ENCODE results near the gene PSMB5.

The PSMB5 gene

DNA sequence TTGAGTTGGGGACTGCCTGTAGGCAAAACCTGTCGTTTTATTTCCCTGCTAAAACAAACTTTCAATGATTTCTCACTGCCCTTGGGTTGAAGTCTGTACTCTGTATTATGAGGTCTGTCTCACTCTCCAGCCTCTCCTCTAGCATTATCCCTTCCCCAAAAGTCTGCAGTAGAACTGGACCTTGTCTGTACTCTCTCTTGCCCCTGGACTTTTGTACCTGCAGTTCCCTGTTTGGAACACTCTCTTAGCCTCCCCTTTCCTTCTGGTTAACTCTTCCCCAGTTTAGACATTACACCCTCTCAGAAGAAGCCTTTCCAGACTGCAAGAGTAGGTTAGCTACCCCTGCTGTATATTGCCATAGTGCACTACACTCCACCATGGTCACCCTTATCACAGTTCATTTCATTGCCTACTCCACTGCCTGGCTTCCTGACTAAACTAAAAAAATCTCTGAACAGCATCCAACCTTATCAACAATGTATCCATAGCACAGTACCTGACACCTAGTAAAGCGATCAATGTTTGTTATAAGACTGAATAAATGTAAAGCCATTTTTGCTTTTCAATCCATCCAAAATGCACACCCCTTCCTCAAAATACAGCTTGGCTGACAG, 48.7 kb downstream of the PSMB5 start:
- DNase-seq = no peak

DNA sequence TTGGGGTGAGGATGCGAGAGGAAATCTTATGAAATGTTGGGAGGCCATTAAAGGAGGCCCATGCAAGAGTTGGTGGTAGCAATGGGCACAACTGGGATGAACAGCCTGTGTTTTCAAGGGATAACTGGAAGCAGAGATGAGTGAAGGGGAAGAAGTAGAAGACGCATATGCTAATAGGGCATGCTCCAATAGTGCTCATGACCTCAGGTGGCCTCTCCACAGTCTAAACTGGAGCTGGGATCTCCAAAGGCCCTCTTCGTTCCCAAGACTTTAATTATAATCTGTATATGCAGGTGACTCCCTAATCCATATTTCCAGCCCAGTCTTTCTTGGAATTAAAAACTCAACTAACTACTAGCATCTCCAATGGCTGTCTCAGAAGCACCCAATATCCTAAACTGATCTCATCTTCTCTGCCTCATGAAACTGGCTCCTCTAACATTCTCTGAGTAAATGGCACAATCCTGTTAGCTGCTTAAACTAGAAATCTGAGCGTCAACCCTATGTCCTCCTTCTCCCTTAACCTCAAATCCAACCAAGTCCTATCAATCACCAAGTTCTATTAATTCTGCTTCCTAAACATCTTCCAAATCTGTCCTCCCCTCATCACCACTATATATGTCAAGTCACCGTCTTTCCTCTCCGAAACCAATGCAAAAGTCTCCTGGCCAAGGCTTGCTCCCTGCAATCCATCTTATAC, 49.6 kb downstream of the PSMB5 start:
- DNase-seq = no peak

DNA sequence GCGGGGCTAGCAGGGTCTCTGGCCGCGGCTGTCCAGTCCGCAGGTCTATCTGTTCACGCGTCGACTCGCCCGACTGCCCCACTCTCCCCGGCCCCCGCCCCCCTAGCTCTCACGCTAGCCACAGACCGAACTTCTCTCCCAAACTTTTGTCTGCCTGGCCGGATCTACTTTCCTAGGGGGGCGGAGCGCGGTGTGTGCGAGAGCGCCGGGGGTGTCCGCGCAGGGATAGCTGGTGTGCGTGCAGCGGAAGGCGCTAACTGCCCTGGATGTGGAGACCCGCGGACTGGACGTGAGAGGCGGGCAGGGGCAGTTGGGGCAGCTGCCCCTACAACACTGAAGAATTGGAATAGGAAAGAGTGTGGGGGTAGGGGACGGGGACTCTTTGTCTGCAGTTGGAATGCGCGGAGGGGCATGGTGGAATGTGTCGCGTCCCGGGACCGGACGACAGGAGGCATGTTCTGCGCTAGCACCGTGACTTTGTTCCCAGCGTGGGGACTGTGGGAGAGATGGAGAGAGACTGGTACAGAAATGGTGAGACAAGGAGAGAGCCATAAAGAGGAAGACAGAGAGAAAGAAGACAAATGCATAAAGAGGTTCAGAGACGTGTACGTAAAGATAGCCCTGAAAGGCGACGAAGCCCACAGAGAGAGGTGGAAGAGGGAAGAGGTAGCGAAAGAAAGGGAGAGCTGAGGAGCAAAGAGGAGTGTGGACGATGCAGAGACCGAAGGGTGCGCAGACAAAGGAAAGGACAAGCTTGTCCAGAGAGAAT, 52.0 kb downstream of the PSMB5 start, which contains the start of gene AJUBA:
Gene AJUBA, minus strand, starts transcription at position 75 of the 769 bp plus-strand sequence. CDS start 285 bp downstream, outside the sequence.
- peak in 1 of 2 experiments; percentile 71 for DNase-seq

DNA sequence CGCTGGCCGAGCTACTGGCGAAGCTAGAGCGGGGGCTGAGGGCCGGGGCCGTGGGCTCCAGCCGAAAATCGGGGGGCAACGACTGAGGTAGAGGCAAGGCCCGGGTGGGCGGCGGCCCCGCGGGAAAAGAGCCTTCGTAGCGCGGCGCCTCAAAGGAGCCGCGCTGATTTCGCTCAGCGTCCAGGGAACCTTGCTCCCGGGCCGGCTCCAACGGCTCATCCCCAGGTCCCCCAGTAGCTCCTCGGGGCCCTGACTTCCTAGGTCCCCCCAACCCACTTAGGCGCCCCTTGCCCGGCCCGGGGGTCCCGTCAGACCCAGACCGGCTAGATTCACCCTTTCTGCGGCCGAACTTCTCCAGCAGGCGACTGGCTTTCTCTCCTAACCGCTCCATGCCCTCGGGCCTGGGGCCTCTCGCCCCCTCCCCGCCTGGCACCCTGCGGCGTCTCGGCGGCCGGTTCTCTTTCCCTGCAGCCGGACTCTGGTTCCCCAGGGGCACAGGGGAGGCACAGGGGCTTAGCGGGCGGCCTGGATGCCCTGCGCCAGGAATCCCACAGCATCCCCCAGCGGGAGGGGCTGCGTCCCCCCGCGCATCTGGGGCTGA, 52.7 kb downstream of the PSMB5 start:
- no peak for DNase-seq

DNA sequence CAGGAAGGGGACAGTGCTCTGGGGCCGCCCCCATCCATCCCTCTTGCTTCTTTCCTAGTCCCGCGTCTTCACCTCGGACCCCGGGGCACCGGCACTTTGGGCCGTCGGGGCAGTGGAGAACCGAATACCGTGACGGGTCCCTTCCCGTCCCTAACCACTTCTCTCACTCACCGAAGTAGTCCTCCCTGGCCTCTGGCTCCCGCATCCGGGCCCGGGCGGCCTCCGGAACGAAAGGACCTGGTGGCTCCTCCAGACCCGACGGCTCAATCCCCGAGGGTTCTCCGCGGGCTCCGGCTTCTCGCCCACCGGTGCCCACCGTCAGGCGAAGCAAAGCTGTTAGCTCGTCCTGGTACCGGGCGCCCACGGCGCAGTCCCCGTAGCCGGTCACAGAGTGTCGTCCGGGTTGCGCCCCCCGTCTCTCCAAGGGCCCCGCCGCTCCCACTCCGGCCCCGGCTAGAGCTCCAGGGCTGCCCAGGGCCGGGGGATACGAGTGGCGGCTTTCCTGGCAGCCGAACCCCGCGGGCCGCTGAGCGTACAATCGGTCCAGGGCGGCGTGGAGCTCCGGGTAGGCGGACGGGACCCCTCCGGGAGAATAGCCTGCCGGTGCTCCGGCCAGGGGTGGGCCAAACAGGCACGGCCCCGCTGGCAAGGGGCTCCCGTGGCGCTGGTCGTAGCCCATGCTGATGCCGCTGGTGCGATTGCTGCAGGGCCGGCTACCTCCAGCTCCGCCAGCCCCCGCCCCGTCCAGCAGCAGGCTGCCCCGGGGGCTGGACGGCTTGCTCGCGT, 53.4 kb downstream of the PSMB5 start:
- no peak for DNase-seq

DNA sequence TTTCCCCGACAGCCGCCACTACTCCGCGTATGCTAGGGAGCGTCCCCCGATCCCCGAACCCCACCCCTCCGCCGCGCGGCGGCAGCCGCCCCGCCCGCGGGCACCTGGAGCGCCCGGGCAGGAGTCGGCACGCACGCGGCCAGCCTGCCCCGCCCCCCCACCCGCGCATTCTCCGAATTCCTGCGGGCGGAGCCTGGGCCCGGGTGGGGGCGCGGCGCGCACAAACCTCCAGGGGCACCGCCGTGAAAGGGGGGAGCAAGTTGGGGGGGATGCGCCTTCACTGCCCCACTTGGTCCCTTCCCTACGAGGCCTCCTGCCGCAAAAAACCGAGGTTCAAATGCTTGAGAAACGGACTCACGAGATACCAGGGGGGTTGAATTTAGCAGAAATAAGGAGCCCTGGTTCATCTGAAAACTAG, 54.0 kb downstream of the PSMB5 start:
- no peak for DNase-seq

DNA sequence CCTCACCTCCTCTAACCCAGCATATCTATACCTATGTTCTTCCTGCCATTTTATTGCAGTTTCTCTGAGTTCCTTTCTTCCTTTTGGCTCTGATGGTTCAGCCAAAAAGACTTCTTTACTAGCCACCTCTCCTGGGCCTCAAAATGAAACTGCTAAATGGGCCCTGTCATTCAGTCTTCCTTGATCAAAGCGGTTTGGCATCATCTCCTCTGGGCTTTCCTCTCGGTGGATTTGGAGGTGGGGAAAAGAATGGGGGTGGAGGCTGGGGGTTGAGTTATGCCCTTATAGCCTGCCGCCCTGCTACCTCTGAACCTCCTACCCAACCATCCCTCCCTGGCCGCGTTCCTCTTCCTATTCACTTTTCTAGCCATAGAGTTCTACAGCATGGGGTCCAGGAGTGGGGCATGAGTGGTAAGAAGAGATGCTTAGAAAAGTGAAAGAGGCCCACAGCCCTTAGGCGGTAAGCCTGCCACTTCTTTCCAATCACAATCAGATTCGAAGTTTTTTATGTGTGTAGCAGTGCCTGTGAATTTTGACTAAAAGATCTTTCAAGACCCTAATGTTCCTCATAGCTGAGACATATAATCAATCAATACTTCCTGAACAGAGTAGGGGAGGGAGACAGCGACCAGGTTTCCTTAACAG, 54.8 kb downstream of the PSMB5 start:
- DNase-seq = no peak

DNA sequence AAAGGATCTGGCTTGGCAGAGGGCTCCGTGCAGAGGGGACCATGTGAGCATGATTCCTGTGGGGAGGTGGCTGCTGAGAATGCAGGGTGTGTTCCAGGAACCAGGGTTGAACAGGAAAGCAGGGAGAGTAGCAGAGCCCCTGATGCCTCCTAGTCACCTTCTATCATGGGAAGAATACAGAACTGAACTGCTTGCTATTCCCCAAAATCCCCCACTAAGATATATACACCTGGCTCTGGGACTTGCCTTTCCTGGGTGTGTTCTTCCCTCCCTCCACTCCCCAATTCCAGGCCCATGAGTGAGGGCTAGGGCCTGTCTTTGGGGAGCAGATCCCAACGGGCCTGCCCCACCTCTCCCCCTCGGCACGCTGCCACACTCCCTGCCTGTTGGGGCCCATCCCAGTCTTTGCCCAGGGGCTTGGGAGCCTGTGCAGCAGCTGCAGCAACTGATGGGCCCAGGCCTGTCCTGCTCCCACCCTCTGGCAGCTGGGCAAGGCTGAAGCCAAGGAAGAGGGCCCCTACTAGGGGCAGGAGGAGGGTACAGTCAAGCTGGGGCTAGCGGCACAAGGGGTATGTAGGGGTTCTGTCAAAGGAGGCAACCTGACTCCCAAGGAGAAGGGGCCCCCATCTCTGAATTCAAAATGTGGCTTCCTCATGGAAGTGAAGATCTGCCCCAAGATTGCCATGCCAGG, 55.6 kb downstream of the PSMB5 start:
- DNase-seq = peak in 1 of 2 experiments; percentile 23

DNA sequence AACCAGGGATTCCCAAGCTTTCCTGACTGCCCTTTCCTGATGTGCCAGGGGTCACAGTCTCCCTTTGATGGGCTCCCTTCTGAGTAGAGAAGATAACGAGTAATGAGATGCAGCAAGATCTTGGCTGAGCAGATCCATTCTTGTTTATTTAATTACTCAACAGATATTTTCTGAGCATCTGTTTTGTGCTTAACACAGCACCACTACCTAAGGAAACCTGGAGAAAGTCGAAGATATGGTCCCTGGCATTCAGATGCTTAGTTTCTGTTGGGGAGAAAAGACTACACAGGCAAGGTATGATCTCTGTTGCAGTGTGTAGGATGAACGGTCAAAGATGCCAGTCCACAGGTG, 56.2 kb downstream of the PSMB5 start:
- DNase-seq = no peak

DNA sequence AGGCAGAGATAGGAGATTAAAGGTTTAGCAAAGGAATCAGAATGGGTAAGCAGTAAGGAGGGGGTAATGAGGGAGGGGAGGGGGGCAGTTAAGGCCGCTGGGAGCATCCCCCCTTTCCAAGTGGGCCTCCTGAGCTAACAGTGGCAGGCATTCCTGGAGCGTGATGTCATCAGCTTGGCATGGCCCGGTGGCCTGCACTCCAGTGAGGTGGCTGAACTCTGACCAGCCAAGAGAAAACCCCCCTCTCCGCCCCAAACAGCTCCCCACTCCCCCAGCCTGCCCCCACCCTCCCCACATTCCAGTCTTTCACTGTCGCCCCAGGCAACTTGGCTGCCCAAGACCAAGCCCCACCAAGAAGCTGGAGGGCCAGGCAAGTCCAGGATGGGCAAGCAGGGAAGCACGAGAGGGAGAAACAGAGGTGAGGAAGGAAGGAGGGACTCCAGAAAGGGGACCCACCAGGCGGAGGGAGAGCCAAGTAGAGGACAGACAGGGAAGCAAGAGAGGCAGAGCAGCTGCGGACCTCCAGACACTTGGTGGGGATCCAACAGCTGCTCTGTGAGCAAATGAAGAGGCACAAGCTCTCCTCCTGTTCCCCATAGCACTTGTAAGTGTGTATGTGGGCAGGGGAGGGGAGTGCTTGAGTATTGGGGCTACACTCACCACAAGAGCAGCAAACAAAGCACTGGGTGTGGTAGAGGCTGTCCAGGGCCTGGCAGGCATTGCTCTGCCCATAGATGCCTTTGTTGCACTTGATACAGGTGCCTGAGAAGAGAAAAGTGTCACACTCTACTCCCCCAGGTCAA, 56.8 kb downstream of the PSMB5 start:
- peak in 1 of 2 experiments; percentile 58 for DNase-seq

DNA sequence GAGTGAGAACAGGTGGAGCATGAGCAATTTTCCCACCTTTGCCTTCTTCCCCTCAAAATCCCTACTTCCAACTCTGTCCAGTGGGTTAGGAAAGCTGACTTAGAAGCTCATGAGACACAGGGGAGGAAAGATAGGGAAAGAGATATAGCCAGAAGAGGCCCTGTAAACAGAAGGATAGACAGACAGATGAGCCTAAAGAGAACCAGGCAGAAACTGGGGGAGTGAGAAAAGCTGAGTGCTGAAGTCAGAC, 57.3 kb downstream of the PSMB5 start:
- no peak for DNase-seq

DNA sequence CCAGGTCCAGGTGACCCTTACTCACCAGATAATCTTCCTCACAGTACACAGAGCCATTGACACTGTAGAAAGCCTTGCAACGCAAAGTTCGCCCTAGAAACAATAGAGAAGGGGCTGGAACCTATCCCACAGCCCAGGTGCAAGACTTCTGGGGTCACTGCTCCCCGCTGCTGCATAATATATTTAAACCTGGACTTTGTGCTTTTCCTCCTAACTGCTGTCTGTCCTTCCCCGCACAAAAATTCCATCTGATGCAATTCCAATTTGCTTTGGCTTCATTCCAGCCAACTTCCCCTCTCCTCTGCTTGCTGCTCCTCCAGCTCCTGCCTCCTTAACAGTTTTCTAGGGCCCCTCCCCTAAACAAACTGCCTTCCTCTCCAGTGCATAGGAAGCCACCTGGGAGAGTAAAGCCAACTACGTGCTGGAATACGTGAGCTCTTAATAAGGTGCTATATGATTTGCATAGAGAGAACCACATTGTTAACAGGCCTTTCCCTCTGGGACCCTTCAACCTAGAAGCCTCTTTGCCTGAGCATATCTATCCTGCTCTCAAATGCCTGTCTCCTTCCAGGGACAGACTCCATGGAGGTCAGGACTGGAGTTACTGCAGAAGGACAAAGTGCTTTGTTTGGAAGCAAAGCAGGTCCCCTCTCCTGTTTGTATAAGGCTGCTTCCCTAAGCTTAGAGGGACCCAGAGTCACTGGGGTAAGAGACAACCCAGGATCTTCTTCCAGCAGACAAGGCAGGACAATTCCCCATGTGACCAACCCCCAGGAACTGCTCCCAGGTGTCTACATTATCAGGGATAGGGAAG, 57.9 kb downstream of the PSMB5 start:
- DNase-seq = peak in 1 of 2 experiments; percentile 43
